Measurements from ENCODE around the gene ZFP62.

The ZFP62 gene

DNA sequence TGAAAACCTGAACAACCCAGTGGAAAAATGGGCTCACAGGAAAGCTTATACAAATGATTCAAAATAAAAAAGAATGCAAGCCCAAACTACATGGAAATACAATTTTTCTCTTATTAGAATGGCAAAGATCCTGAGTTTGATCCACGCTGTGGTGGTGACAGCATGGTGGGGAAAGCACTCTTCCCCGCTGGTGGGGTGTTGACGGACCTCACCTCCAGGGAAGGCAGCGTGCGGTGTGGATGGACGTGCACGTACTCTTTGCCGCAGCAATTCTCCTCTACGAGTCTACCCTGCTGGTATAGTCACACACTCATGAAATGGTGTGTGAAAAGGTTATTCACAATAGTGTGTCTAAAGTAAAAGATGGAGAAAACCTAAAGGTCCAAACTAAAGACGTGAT is 5.9 kb upstream of the ZFP62 start:
- no peak for DNase-seq

DNA sequence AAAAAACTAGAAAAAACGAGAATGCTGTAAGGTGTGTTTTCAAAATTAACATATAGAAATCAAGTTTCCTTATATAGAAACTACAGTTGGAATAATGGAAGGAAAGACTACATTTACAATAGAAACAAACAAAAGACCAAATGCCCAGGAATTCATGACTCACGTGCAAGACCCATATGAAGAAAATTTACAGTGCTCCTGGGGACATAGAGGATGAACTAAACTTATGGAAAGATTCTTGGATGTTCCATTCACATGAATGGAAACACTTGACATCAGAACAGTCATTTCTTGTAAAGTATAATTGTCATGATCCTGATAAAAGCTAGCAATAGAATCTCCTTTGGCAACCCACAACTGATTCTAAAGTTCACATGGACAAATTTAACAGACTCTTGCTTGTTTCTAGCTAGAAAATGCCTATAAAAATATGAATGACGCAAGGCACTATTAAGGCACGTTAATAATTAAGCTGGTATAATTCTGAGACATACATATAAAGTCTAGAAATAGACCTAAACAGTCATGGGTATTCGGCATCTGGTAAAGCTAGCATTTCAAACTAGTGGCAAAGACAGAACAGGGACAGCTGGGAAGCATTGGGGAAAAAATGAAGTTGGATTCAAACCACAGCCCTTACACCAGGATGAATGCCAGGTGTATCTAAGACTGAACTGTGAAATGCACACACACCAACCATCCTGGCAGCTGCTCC is 5.1 kb upstream of the ZFP62 start:
- no peak for DNase-seq

GRCh38 chr5:180862645-180863044 is 1.6 kb upstream of the ZFP62 start:
- no peak for DNase-seq

- DNase-seq = no peak
Observed at GRCh38 chr5:180860273-180860886, 696 bp downstream of the ZFP62 start.

GRCh38 chr5:180858586-180858985 is 2.5 kb downstream of the ZFP62 start:
- no peak for DNase-seq

- DNase-seq = no peak
Observed at GRCh38 chr5:180853848-180854176, 7.3 kb downstream of the ZFP62 start.

DNA sequence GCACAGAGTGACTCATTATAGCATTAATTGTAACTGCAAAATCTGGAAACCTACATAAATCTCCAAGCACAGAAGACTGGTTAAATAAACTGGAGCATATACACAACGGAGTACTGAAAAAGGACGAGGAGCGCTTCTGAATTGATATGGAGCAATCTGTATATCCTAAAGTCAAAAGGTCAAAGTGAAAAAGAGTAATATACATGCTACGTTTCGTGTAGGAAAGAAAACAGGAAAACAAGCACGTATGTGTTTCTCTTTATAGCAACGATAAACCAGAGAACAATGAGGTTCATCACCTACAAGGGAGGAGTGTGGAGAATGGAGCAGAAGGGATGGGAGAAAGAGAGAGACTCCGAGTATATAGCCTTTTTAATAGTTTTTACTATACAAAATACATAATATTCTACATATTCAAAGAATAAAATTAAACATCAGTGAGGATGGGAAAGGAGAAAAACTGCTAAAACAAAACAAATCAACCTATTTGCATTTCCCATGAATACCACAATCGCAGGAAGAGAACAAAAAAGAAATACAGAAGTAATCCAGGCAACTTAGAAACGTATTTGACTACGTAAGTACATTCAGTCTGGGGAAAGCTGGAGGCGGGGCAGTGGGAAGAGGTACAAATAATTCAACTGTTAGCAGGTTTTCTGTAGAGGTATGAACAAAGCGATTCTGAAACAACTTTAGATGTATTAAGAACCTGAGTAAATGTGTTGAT is 7.8 kb downstream of the ZFP62 start:
- DNase-seq = no peak

- no peak for DNase-seq
Observed at GRCh38 chr5:180852495-180852894, 8.6 kb downstream of the ZFP62 start.

DNA sequence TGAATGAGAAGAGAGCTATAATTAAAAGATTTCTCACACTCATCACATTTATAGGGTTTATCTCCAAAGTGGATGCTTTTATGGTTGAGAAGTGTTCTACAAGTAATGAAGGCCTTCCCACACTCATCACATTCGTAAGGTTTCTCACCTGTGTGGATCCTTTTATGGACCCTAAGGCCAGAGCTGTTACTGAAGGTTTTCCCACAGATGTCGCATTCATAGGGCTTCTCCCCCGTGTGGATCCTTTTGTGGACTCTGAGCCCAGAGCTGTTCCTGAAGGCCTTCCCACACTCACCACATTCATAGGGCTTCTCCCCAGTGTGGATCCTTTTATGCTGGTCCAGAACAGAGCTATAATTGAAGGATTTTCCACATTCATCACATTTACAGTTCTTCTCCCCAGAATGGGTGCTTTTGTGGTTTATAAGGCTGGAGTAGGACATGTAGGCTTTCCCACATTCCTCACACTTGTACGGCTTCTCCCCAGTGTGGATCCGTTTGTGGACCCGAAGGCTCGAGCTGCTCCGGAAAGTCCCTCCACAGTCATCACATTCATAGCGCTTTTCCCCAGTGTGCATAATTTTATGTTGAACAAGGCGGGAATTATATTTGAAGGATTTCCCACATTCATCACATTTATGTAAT is 10.5 kb downstream of the ZFP62 start:
- no peak for DNase-seq

GRCh38 chr5:180849827-180850226 is 11.2 kb downstream of the ZFP62 start:
- no peak for DNase-seq

DNA sequence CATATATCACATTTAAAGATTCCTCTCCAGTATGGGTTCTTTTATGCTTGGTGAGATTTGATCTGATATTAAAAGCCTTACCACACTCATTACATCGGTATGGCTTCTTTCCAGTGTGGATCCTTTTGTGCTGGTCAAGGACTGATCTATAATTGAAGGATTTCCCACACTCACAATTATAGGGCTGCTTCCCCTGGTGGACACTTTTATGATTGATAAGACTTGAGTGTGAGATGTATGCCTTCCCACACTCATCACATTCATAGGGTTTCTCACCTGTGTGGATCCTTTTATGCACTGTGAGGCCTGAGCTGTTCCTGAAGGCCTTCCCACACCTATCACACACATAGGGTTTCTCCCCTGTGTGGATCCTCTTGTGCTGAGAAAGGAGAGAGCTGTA is 12.2 kb downstream of the ZFP62 start:
- no peak for DNase-seq

DNA sequence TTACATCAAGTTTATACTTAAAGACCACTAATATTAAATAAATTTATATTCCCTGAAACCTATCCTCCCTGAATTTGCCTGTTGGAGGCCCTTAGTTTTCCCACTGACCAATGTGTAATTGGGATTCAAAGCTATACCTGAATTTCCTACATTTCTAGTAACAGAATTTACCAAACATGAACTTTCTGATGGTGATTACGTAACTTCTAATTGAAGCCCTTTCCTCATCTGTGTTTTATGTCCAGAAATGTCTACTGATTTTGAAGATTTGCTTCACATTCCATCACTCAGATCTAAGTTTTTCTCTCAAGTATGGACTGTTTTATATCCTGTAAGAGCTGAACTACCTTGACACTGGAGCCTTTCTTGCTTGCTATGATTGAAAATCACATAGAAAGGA is 12.8 kb downstream of the ZFP62 start:
- DNase-seq = no peak

DNA sequence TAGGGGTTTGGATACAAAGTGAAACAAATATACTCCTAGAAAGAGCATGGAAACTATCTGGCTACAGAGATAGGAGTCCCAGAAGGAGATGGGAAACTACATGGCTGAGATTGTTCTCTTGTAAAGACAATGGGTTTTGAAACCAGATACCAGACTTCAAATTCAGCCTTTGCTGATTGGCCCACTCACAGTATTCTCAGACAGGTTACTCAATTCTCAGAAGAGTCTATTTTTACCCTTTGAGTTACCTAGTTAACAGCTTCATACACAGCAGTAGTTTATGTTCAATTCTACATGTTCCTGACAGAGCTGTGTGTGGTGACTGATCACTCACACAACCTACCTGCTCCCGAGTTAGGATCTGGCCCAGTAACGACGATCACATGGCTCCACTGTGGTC is 14.1 kb downstream of the ZFP62 start:
- DNase-seq = no peak

- DNase-seq = no peak
Observed at GRCh38 chr5:180844858-180845257, 16.2 kb downstream of the ZFP62 start.

DNA sequence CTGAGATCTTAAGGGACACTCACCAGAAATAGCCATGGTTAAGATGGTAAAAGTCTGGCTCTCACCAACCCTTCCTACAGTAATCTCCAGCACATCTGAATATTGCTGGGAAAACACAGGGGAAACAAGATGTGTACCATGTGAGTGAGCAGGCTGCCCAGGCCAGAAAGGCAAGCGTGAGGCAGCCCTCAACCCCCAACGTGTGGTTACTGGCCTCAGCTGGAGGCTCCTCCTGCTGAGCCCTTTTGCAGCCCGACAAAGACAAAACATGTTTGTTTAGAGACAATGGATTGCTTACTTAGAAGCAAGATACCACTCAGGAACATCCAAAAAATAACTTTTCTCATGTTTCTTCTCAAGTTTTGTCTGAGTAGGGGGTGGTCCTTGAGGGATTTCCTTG is 16.6 kb downstream of the ZFP62 start:
- DNase-seq = no peak

- DNase-seq = no peak
Observed at GRCh38 chr5:180839935-180840334, 21.1 kb downstream of the ZFP62 start.

GRCh38 chr5:180839227-180839626 is 21.8 kb downstream of the ZFP62 start:
- no peak for DNase-seq

DNA sequence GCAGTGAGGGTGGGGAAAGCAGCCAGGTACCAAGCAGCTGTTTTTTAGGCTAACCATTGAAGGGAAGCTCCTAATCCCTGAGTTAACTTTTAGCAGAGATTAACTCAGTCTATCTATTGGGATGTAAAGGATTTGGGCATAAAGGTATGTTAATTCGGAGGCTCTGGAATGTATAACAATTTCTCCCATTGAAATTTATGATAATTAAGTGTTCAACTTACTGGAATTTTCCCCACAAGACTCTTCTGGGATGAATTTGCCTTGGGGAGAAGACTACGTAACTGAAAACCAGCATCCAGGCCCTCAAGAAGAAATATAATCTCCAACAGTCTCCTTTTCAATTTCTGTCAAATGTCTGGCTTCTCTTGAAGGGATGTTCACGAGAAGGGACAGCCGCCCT is 23.6 kb downstream of the ZFP62 start:
- no peak for DNase-seq

DNA sequence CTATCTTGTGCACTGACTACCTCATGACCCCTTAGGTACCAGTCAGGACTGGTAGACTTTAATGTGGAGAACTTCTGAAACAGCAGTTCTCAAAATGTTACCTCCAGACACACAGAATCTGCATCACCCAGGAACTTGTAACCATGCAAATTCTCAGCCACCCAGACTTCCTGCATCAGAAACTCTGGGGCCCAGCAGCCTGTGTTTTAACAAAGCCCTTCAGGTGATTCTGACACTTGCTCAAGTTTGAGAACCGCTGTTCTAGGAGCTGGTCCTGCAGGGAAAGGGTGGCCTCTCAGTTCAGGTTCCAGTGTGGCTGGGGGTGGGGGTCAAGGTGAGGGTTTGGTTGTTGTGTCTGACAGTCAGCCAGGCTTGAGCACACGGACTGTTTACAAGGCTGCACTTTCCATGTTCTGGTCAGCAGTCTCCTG is 28.4 kb downstream of the ZFP62 start:
- no peak for DNase-seq

DNA sequence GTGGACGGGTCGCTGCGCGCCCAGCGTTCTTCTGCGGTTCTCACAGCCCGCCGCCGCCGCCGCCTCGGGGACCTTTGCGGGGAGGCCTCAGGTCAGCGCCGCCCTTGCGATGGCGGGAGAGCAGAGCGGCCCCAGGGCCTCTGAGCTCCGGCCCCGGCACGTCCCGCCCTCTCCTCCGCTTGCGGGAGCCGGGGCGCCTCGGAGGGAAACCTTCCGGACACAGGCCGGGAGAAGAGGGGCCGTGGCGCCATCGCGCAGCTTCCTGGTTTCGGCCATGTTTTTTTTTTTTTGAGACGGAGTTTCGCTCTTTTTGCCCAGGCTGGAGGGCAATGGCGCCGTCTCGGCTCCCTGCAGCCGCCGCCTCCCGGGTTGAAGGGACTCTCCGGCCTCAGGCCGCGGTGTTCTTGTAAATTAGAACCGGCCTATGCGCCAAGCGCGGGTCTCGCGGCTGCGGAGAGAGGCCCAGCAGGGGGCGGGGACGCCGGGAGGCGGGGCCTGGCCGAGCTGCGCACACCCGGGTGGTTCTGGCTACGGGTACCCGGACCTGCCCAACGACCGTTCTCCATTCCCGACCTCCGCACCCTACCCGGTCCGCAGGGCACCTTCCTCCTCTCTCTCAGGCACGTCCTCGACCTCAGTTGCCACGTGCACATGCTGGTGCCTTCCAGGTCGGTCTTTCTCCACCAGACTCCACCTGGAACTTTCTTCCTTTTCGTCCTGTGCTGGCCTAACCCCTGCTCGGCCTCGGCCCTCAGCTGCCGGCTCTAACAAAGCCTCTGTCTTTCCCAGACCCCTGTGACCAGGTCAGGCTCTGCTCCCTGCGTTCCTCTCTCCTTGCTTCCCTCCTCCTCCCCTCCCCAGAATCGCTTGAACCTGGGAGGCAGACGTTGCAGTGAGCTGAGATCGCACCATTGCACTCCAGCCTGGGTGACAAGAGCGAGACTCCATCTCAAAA is 29.7 kb downstream of the ZFP62 start:
- no peak for DNase-seq

GRCh38 chr5:180830253-180831138 is 30.6 kb downstream of the ZFP62 start:
- no peak for DNase-seq

- DNase-seq = no peak
Observed at GRCh38 chr5:180829726-180830125, 31.4 kb downstream of the ZFP62 start.
